Breast epithelium (tissue), 4 donors: Measurements from ENCODE around the gene GPT2. TPM values are rescaled to one million over a fixed set of nuclear protein-coding genes. Genes with fewer than 3 reads are reported as not detected.

Source experiments
- DNase-seq, 2 donors: peaks; one replicate each; pipeline ENCODE4 v3.0.0-alpha.2; 2019; ENCODE audit warnings: low spot score in 2 of 2
- H3K27ac ChIP-seq, 2 donors: fragments of 200-600 bp; sonication (generic) in 1 of 2; one replicate each; pipeline ENCODE4 v1.5.1; 2016 to 2019; ENCODE audit warnings: mild to moderate bottlenecking in 1 of 2
- H3K27me3 ChIP-seq, 2 donors: fragments of 200-600 bp; sonication (generic) in 1 of 2; one replicate each; pipeline versions ENCODE4 v1.5.1 to v1.6.0; 2017 to 2019; ENCODE audit warnings: control low read depth in 1 of 2, mild to moderate bottlenecking in 1 of 2
- H3K36me3 ChIP-seq: fragments of 200-600 bp; one replicate; pipeline ENCODE4 v1.5.1; 2019
- H3K4me1 ChIP-seq, 2 donors: fragments of 200-600 bp; sonication (generic); one replicate each; pipeline ENCODE4 v1.5.1; 2016 to 2019; ENCODE audit warnings: control low read depth in 1 of 2
- H3K4me3 ChIP-seq, 3 donors: fragments of 200-600 bp; sonication (generic); 1 replicate in 2 of 3; 2 replicates in 1 of 3; pipeline ENCODE4 v1.5.1; 2016 to 2019; ENCODE audit warnings: mild to moderate bottlenecking in 3 of 3, moderate library complexity in 2 of 3
- H3K9me3 ChIP-seq, 2 donors: fragments of 200-600 bp; sonication (generic) in 1 of 2; one replicate each; pipeline ENCODE4 v1.5.1; 2016 to 2019; ENCODE audit warnings: control low read depth in 1 of 2
- POLR2A ChIP-seq: fragments of 450-650 bp; IDR thresholded peaks from one replicate; pipeline ENCODE4 v1.6.1; 2016; ENCODE audit warnings: antibody characterized with exemption, mild to moderate bottlenecking, moderate library complexity
- POLR2AphosphoS5 ChIP-seq, 3 donors: sonication (generic); formaldehyde crosslinking; IDR thresholded peaks; one replicate each; pipeline ENCODE4 v1.6.1; 2017; ENCODE audit warnings: antibody characterized with exemption in 3 of 3
- intact Hi-C: fragments of 100-400 bp; cut with DNase I; formaldehyde crosslinking; loops from one replicate; pipeline ENCODE4 v1.15.1; 2023; ENCODE audit warnings: low total_unique reads
- total RNA-seq, 3 donors: library from RNA; depleted of rRNA; stranded (reverse); fragments of >200 nt; gene quantifications; one replicate each; pipeline ENCODE4 v1.1.0, GENCODE V29; 2016
- TF ChIP-seq, protein P1 (sequence below), 3 donors: fragments of 450-650 bp; IDR thresholded peaks; one replicate each; pipeline ENCODE4 v1.5.1; 2016 to 2017; ENCODE audit warnings: antibody characterized with exemption in 3 of 3, mild to moderate bottlenecking in 3 of 3, moderate library complexity in 3 of 3

The GPT2 gene
- total RNA-seq, 3 donors from 2014 or later, result 17.4 to 56.2 (median 21.7) TPM

- intact Hi-C loops, result no loop called here
Measured at GRCh38 chr16:46850619-46851555, 33.3 kb upstream of the GPT2 start.

GRCh38 chr16:46852130-46852529, 32.0 kb upstream of the GPT2 start:
- H3K4me3 ChIP-seq, result no peak overlapping the region
- no peak for TF ChIP-seq POLR2AphosphoS5 (IDR thresholded peaks at IDR 0.05)
- no peak for TF ChIP-seq POLR2A
- TF ChIP-seq, protein P1, sequence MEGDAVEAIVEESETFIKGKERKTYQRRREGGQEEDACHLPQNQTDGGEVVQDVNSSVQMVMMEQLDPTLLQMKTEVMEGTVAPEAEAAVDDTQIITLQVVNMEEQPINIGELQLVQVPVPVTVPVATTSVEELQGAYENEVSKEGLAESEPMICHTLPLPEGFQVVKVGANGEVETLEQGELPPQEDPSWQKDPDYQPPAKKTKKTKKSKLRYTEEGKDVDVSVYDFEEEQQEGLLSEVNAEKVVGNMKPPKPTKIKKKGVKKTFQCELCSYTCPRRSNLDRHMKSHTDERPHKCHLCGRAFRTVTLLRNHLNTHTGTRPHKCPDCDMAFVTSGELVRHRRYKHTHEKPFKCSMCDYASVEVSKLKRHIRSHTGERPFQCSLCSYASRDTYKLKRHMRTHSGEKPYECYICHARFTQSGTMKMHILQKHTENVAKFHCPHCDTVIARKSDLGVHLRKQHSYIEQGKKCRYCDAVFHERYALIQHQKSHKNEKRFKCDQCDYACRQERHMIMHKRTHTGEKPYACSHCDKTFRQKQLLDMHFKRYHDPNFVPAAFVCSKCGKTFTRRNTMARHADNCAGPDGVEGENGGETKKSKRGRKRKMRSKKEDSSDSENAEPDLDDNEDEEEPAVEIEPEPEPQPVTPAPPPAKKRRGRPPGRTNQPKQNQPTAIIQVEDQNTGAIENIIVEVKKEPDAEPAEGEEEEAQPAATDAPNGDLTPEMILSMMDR (IDR thresholded peaks at IDR 0.05), result no peak
- no peaks in the 10 kb centered on the region for H3K36me3 ChIP-seq
- H3K4me1 ChIP-seq, result no peaks in the 10 kb centered on the region
- no peak overlapping the region for H3K27ac ChIP-seq
- intact Hi-C loops, result no loop called here
- H3K27me3 ChIP-seq, result no peaks in the 10 kb centered on the region
- no peak for DNase-seq
- no peaks in the 10 kb centered on the region for H3K9me3 ChIP-seq

More at GRCh38 chr16:46850619-46851555, 33.3 kb upstream of the GPT2 start:
- TF ChIP-seq POLR2AphosphoS5 (IDR thresholded peaks at IDR 0.05), result no peak
- no peak for TF ChIP-seq POLR2A
- TF ChIP-seq, protein P1 (IDR thresholded peaks at IDR 0.05), result no peak
- DNase-seq, result no peak
- no peak overlapping the region for H3K27ac ChIP-seq
- H3K36me3 ChIP-seq, result no peaks in the 10 kb centered on the region
- H3K4me3 ChIP-seq, result no peak overlapping the region
- H3K9me3 ChIP-seq, result no peaks in the 10 kb centered on the region
- no peaks in the 10 kb centered on the region for H3K27me3 ChIP-seq
- H3K4me1 ChIP-seq, result no peaks in the 10 kb centered on the region

DNA sequence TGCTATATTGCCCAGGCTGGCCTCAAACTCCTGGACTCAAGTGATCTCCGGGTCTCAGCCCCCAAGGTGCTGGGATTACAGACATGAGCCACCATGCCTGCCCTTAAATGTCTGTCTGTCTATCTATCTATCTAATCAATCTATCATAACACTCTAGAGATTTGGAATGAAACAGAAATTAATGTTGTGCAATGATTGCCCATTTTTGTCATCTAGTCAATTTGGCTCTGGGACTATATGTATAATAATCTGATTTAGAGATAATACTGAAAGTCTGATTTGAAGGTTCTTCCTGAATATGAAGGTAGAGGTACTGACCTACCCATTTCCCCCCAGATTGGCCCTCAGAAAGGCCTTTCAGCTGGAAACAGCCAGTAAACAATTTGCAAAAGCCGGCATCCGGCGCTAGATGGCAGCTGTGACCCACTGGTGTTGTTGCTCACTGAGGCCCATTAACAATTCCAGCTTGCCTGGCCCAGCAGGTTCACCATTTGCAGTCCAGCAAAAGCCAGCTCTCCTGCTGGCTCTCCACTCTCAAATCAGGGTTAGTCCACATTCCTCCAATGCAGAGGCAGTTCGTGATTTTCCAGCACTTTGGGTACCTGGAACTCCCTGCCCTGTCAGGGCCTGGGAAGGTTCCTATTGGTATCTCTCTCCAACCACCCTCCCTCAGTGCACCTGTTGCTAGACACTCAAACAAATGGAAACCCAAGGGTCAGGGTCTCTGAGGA, 30.3 kb upstream of the GPT2 start:
- Histone ChIP-seq H3K36me3 (no peaks in the 10 kb centered on the region), H3K4me3 (no peak overlapping the region), H3K9me3 (no peaks in the 10 kb centered on the region), H3K27me3 (no peaks in the 10 kb centered on the region), H3K4me1 (no peaks in the 10 kb centered on the region), H3K27ac (no peak overlapping the region)
- intact Hi-C loops, result no loop called here
- TF ChIP-seq, protein P1 (IDR thresholded peaks at IDR 0.05), result peak; percentile 30 to 75 (median 74)
- TF ChIP-seq POLR2A (no peak), POLR2AphosphoS5 (IDR thresholded peaks at IDR 0.05) (peak in 1 of 3 donors; percentile 25)
- DNase-seq, result peak; percentile 66 to 78

GRCh38 chr16:46854846-46855245, 29.3 kb upstream of the GPT2 start:
- no peaks in the 10 kb centered on the region for H3K9me3 ChIP-seq
- H3K4me1 ChIP-seq, result no peaks in the 10 kb centered on the region
- DNase-seq, result no peak
- H3K36me3 ChIP-seq, result no peaks in the 10 kb centered on the region
- TF ChIP-seq POLR2A (no peak), POLR2AphosphoS5 (IDR thresholded peaks at IDR 0.05) (no peak)
- TF ChIP-seq, protein P1 (IDR thresholded peaks at IDR 0.05), result no peak
- intact Hi-C loops, result no loop called here
- no peak overlapping the region for H3K27ac ChIP-seq
- H3K4me3 ChIP-seq, result no peak overlapping the region
- no peaks in the 10 kb centered on the region for H3K27me3 ChIP-seq

DNA sequence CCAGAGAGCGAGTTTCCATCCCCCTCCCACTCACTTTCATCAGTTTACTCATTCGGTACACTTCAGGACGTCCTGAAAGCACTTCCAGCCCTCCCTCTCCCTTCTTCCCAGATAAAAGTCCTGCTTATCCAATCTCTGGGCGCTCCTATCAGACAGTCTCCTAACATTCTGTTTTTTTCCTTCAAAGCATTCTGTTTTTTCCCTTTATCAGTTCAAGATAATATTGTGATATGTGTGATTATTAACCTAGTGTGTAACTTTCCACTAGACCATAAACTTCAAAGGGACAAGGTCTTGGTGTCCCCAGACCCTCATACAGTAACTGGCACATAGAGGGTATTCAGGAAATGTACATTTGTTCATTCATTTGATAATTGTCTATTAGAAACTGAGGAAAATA, 28.8 kb upstream of the GPT2 start:
- intact Hi-C loops, result no loop called here
- TF ChIP-seq POLR2AphosphoS5 (IDR thresholded peaks at IDR 0.05) (no peak), POLR2A (no peak)
- TF ChIP-seq, protein P1 (IDR thresholded peaks at IDR 0.05), result no peak

More for the DNA sequence above, 28.8 kb upstream of the GPT2 start:
- Histone ChIP-seq H3K9me3 (no peaks in the 10 kb centered on the region), H3K4me1 (no peaks in the 10 kb centered on the region), H3K4me3 (no peak overlapping the region), H3K27me3 (no peaks in the 10 kb centered on the region), H3K36me3 (no peaks in the 10 kb centered on the region), H3K27ac (no peak overlapping the region)
- DNase-seq, result no peak
